SK-N-SH (cell line): ENCODE data around the gene MOK. TPM values are rescaled to one million over a fixed set of nuclear protein-coding genes. Genes with fewer than 3 reads are reported as not detected.

Experiments
- CTCF ChIA-PET: fragments of 300-600, 350-600 bp; formaldehyde crosslinking; extraction: SDS; loops from one replicate; lab custom pipeline; 2021; lab: Yijun Ruan, JAX
- POLR2A ChIA-PET: fragments of 350-600 bp; sonication (Branson Sonifier 250); formaldehyde crosslinking; extraction: SDS; loops from one replicate; lab custom pipeline; 2020; ENCODE audit warnings: antibody characterized with exemption, inconsistent platforms; lab: Yijun Ruan, JAX
- DNase-seq: peaks from one replicate; pipeline ENCODE4 v3.0.0; 2012
- H2AFZ ChIP-seq: fragments of 200-600 bp; sonication (generic); 2 replicates; pipeline ENCODE4 v1.8.1; 2016; ENCODE audit warnings: antibody characterized with exemption, mild to moderate bottlenecking, low read depth
- H3F3A ChIP-seq: fragments of 200-600 bp; sonication (generic); replicated peaks from 2 replicates; pipeline ENCODE3; 2016; ENCODE audit warnings: antibody characterized with exemption, mild to moderate bottlenecking; ENCODE audit not compliant: insufficient read depth
- H3K27ac ChIP-seq, 2 experiments: fragments of 200-500 bp in 1 of 2; fragments of 200-600 bp in 1 of 2; sonication (Bioruptor generic) in 1 of 2; sonication (generic), shearing (Covaris generic) in 1 of 2; 2 replicates each; pipeline versions ENCODE4 v1.5.1 to v1.6.1; 2014 to 2016; ENCODE audit warnings: low read depth in 2 of 2, inconsistent platforms in 1 of 2, low read length in 1 of 2, mild to moderate bottlenecking in 1 of 2, mixed read lengths in 1 of 2
- H3K27me3 ChIP-seq: fragments of 200-600 bp; sonication (generic), shearing (Covaris generic); 2 replicates; pipeline ENCODE4 v1.6.1; 2016; ENCODE audit warnings: mixed run types; ENCODE audit not compliant: insufficient read depth
- H3K36me3 ChIP-seq, 2 experiments: fragments of 200-500 bp in 1 of 2; fragments of 200-600 bp in 1 of 2; sonication (Bioruptor generic) in 1 of 2; sonication (generic) in 1 of 2; replicated peaks in 1 of 2; 2 replicates each; pipeline versions ENCODE3 to v1.5.1; 2014 to 2016; ENCODE audit warnings: low read length in 1 of 2, mild to moderate bottlenecking in 1 of 2; ENCODE audit not compliant: insufficient read depth in 2 of 2, control insufficient read depth in 1 of 2
- H3K4me1 ChIP-seq, 2 experiments: fragments of 200-500 bp in 1 of 2; fragments of 200-600 bp in 1 of 2; sonication (Bioruptor generic) in 1 of 2; sonication (generic), shearing (Covaris generic) in 1 of 2; 2 replicates each; pipeline versions ENCODE4 v1.5.1 to v1.6.1; 2014 to 2016; ENCODE audit warnings: low read depth in 1 of 2, low read length in 1 of 2, mixed run types in 1 of 2; ENCODE audit not compliant: insufficient read depth in 2 of 2, control insufficient read depth in 1 of 2
- H3K4me2 ChIP-seq: fragments of 200-600 bp; sonication (generic), shearing (Covaris generic); 2 replicates; pipeline ENCODE4 v1.6.1; 2017; ENCODE audit warnings: mixed run types
- H3K4me3 ChIP-seq, 2 experiments: fragments of 200-500 bp in 1 of 2; fragments of 200-600 bp in 1 of 2; sonication (Bioruptor generic) in 1 of 2; sonication (generic), shearing (Covaris generic) in 1 of 2; 2 replicates each; pipeline versions ENCODE4 v1.5.1 to v1.8.1; 2014 to 2016; ENCODE audit warnings: low read depth in 2 of 2, inconsistent platforms in 1 of 2, low read length in 1 of 2, mild to moderate bottlenecking in 1 of 2, mixed read lengths in 1 of 2, moderate library complexity in 1 of 2
- H3K79me2 ChIP-seq: fragments of 200-600 bp; sonication (generic); 2 replicates; pipeline ENCODE4 v1.8.1; 2017; ENCODE audit warnings: mild to moderate bottlenecking; ENCODE audit not compliant: insufficient read depth
- H3K9ac ChIP-seq: fragments of 200-600 bp; sonication (generic); 2 replicates; pipeline ENCODE4 v1.6.1; 2017; ENCODE audit warnings: mixed run types
- H3K9me2 ChIP-seq: fragments of 200-600 bp; sonication (generic); 2 replicates; pipeline ENCODE4 v1.6.1; 2017; ENCODE audit warnings: mixed run types
- H3K9me3 ChIP-seq: fragments of 200-600 bp; sonication (generic); 2 replicates; pipeline ENCODE4 v1.6.1; 2017; ENCODE audit warnings: mixed run types, mild to moderate bottlenecking, moderate library complexity
- H4K20me1 ChIP-seq: fragments of 200-600 bp; sonication (generic); 2 replicates; pipeline ENCODE4 v1.6.1; 2017; ENCODE audit warnings: mild to moderate bottlenecking, mixed run types; ENCODE audit not compliant: insufficient read depth
- CTCF ChIP-seq: fragments of 200-600 bp; sonication (generic); IDR thresholded peaks from 2 replicates; pipeline ENCODE4 v1.6.1; 2017; ENCODE audit warnings: antibody characterized with exemption, mild to moderate bottlenecking, moderate library complexity
- EZH2phosphoT487 ChIP-seq: fragments of 200-600 bp; sonication (generic); IDR thresholded peaks from 2 replicates; pipeline ENCODE4 v1.6.1; 2017; ENCODE audit warnings: low read depth, mixed run types, mild to moderate bottlenecking, antibody characterized with exemption, moderate library complexity, borderline replicate concordance
- FOXJ3 ChIP-seq: sonication (generic); formaldehyde crosslinking; IDR thresholded peaks from 2 replicates; pipeline ENCODE4 v1.5.1; 2020; ENCODE audit warnings: mild to moderate bottlenecking, missing genetic modification reagents
- GABPA ChIP-seq: IDR thresholded peaks from 2 replicates; pipeline ENCODE4 v1.4.0; 2012; ENCODE audit warnings: low read depth, mild to moderate bottlenecking
- GATA2 ChIP-seq: sonication (generic); formaldehyde crosslinking; IDR thresholded peaks from 2 replicates; pipeline ENCODE4 v1.5.0; 2020; ENCODE audit warnings: mild to moderate bottlenecking, missing genetic modification reagents
- JUND ChIP-seq: IDR thresholded peaks from 2 replicates; pipeline ENCODE4 v1.4.0; 2012
- MXI1 ChIP-seq: IDR thresholded peaks from 2 replicates; pipeline ENCODE4 v1.6.1; 2012; ENCODE audit warnings: mild to moderate bottlenecking, low read depth, low read length, improper control_type of control experiment
- REST ChIP-seq: IDR thresholded peaks from 2 replicates; pipeline ENCODE4 v1.6.1; 2012; ENCODE audit warnings: mild to moderate bottlenecking, low read depth, low read length, moderate library complexity
- TAF1 ChIP-seq: IDR thresholded peaks from 2 replicates; pipeline ENCODE4 v1.6.1; 2012; ENCODE audit warnings: low read depth, mild to moderate bottlenecking, low read length, moderate library complexity, borderline replicate concordance
- TCF12 ChIP-seq: IDR thresholded peaks from 2 replicates; pipeline ENCODE4 v1.4.0; 2012
- TEAD4 ChIP-seq: IDR thresholded peaks from 2 replicates; pipeline ENCODE4 v1.4.0; 2012; ENCODE audit warnings: mild to moderate bottlenecking, borderline replicate concordance; ENCODE audit not compliant: insufficient read depth
- WGBS: methylation state at CpG from one replicate; pipeline ENCODE4 v1.1.6; 2017; ENCODE audit warnings: low lambda C conversion rate; 5-methylcytosine and 5-hydroxymethylcytosine counted together
- polyA plus RNA-seq, 3 experiments: library from polyadenylated mRNA; depleted of rRNA; stranded (reverse); fragments of >200 nt; gene quantifications; 2 replicates each; pipeline ENCODE4 v1.2.3, GENCODE V29; 2012

MOK gene
- polyA plus RNA-seq, 1 of the 3 experiments (the other 2 are of a cell fraction), result 13.3 TPM

GRCh38 chr14:102297436-102298170, 7.4 kb downstream of the MOK start:
- no peaks in the 10 kb centered on the region for H3K36me3 ChIP-seq
- H3K9ac ChIP-seq, result no peak overlapping the region
- 97% methylated on average over 16 of the region's 33 CpGs for WGBS
- H3F3A ChIP-seq, result no peaks in the 10 kb centered on the region
- H3K27me3 ChIP-seq, result no peaks in the 10 kb centered on the region
- POLR2A ChIA-PET, result no interaction called here
- CTCF ChIA-PET, result interaction anchor here (0.7 kb wide), 1 partner anchor 17 kb away, joined by 3 read pairs; no protein-coding TSS in a partner anchor
- no peaks in the 10 kb centered on the region for H3K9me2 ChIP-seq
- H4K20me1 ChIP-seq, result no peaks in the 10 kb centered on the region
- H3K4me3 ChIP-seq, result no peak overlapping the region
- DNase-seq, result no peak
- TF ChIP-seq EZH2phosphoT487 (no peak), TCF12 (no peak), GABPA (no peak), REST (no peak), TAF1 (no peak), TEAD4 (no peak), GATA2 (CRISPR knock-in tag) (no peak), CTCF (no peak), JUND (no peak), FOXJ3 (CRISPR knock-in tag) (no peak), MXI1 (no peak)
- no peak overlapping the region for H3K4me2 ChIP-seq
- H2AFZ ChIP-seq, result no peak overlapping the region
- H3K4me1 ChIP-seq, result no peaks in the 10 kb centered on the region
- peaks cover 5% of the 10 kb centered on the region; the same call in 1 of the 2 replicates for H3K79me2 ChIP-seq
- H3K27ac ChIP-seq, result no peak overlapping the region
- H3K9me3 ChIP-seq, result no peaks in the 10 kb centered on the region

DNA sequence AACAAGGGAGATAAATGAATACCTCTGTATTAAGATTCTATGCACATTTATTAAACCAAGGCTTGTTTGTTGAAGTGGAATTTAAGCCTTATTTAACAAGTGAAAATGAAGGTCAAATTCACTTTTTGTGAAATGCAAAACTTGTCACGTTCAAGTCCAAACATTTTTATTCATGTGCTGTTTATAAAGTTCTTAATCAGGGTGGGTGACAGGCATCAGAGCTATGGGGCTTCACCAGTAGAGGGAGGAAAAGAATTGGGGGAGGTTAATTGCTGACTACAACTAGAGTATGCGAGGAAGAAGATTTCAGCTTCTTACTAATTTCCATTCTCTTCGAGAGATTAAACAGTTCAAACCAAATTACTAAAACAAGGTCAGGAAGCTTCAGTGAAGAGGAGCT, 9.7 kb downstream of the MOK start:
- WGBS, result 70% methylated on average over 3 of the region's 3 CpGs
- ChIA-PET POLR2A (no interaction called here), CTCF (interaction anchor here (0.7 to 1.6 kb wide), 6 partner anchors 9 to 334 kb away, joined by 3 to 6 read pairs (median 4); no protein-coding TSS in a partner anchor)

More for the DNA sequence above, 9.7 kb downstream of the MOK start:
- Histone ChIP-seq H3K27ac (no peak overlapping the region), H3K79me2 (peaks cover 5% of the 10 kb centered on the region; the same call in 1 of the 2 replicates), H3K36me3 (no peaks in the 10 kb centered on the region), H3K4me2 (no peak overlapping the region), H3K4me1 (no peaks in the 10 kb centered on the region), H3F3A (no peaks in the 10 kb centered on the region), H3K9me2 (no peaks in the 10 kb centered on the region), H3K9me3 (no peaks in the 10 kb centered on the region)
- TF ChIP-seq TAF1 (no peak), CTCF (peak; percentile 38), FOXJ3 (CRISPR knock-in tag) (no peak)
- TF ChIP-seq, all 33 proteins: peak for 1
- Histone ChIP-seq H3K9ac (no peak overlapping the region), H4K20me1 (no peaks in the 10 kb centered on the region), H3K4me3 (no peak overlapping the region), H3K27me3 (no peaks in the 10 kb centered on the region), H2AFZ (no peak overlapping the region)
- peak; percentile 50 for DNase-seq
